MCF 10A (cell line): ENCODE data around the gene NPB. TPM values are rescaled to one million over a fixed set of nuclear protein-coding genes. Genes with fewer than 3 reads are reported as not detected.

Source experiments
- BruUV-seq: library from RNA; stranded (reverse); fragments of 400-500 nt; replicated peaks from 2 replicates; lab custom pipeline; 2021; lab: Mats Ljungman, UMichigan
- CTCF ChIA-PET: fragments of 300-600 bp; sonication (Branson Sonifier 250); formaldehyde crosslinking; extraction: SDS; loops from one replicate; lab custom pipeline; 2021; ENCODE audit warnings: antibody characterized with exemption, inconsistent platforms; lab: Yijun Ruan, JAX
- POLR2A ChIA-PET: fragments of 300-600, 350-650 bp; sonication (Branson Sonifier 250); formaldehyde crosslinking; extraction: SDS; loops from one replicate; lab custom pipeline; 2020; ENCODE audit warnings: antibody characterized with exemption, inconsistent platforms; lab: Yijun Ruan, JAX
- DNase-seq: peaks from one replicate; pipeline ENCODE4 v3.0.0-alpha.2; 2018; ENCODE audit not compliant: unreplicated experiment
- H3K27ac Mint-ChIP-seq: one replicate; pipeline ENCODE4 v1.8.0; 2022; ENCODE audit warnings: mild to moderate bottlenecking, low read depth, mixed read lengths; ENCODE audit not compliant: unreplicated experiment
- H3K27me3 Mint-ChIP-seq: one replicate; pipeline ENCODE4 v1.8.0; 2022; ENCODE audit warnings: mixed read lengths; ENCODE audit not compliant: insufficient read depth, unreplicated experiment
- H3K36me3 Mint-ChIP-seq: one replicate; pipeline ENCODE4 v1.8.0; 2022; ENCODE audit warnings: mild to moderate bottlenecking, moderate library complexity, mixed read lengths; ENCODE audit not compliant: insufficient read depth, unreplicated experiment
- H3K4me1 Mint-ChIP-seq: one replicate; pipeline ENCODE4 v1.8.0; 2022; ENCODE audit warnings: mixed read lengths; ENCODE audit not compliant: insufficient read depth, unreplicated experiment
- H3K4me3 Mint-ChIP-seq: one replicate; pipeline ENCODE4 v1.8.0; 2022; ENCODE audit warnings: mild to moderate bottlenecking, moderate library complexity, mixed read lengths; ENCODE audit not compliant: unreplicated experiment
- H3K9me3 Mint-ChIP-seq: one replicate; pipeline ENCODE4 v1.8.0; 2022; ENCODE audit warnings: mixed read lengths; ENCODE audit not compliant: unreplicated experiment
- CTCF ChIP-seq: fragments of 200-600 bp; IDR thresholded peaks from one replicate; pipeline ENCODE4 v1.8.0; 2022; ENCODE audit warnings: antibody characterized with exemption, mild to moderate bottlenecking; ENCODE audit not compliant: unreplicated experiment
- intact Hi-C: fragments of 100-400 bp; cut with micrococcal nuclease; formaldehyde crosslinking; loops from 2 replicates; pipeline ENCODE4 v1.14.1; 2022
- total RNA-seq: library from RNA; stranded (reverse); gene quantifications from 2 replicates; pipeline ENCODE4 v1.2.3, GENCODE V29; 2022

The NPB gene
- total RNA-seq, 1 experiment from 2014 or later = 0.28 TPM

DNA sequence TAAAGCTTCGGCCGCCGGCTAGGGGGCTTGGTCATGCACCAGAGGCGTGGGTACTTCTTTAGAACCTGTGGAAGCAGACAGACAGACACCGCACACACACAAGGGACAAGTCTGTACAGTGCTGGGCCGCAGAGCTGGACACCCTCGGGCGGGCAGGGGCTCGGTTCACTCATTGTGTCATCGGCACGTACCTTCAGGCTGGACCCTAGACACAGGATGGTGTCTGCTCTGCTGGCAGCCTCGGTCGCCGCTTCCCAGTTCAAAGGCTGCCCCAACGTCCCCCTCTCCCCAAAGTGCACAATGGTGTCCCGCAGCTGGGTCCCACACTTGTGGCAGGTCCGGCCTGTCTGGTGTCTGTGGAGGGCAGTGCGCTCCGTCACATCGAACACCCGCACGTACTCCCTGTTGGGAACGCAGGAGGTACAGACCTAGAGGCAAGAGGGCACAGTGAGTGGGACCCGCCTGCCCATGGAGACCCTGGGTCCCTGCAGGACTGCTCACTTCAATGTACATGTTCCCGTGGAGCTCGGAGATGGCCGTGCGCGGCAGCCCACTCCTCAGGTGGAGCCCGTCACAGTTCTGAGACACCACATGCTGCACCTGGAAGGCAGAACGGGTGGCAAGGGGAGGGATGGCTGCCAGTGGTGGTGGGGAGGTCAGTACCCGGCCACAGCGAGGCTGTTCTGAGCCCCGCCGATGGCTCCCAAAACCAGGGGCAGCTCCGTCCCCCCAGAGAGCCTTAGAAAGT, 12.2 kb downstream of the NPB start:
- Mint-ChIP-seq H3K27me3 (no peaks in the 10 kb centered on the region), H3K36me3 (peaks cover 55% of the 10 kb centered on the region), H3K27ac (no peak overlapping the region), H3K4me1 (peaks cover 37% of the 10 kb centered on the region), H3K4me3 (no peak overlapping the region), H3K9me3 (no peaks in the 10 kb centered on the region)
- no peak for DNase-seq
- CTCF ChIA-PET = interaction anchor here (0.6 to 1.4 kb wide), 4 partner anchors 9 to 109 kb away, joined by 3 to 7 read pairs (median 5); partner anchors contain the start of genes CENPX and MAFG
- intact Hi-C loops = loop anchor here (10.0 kb wide), 1 partner anchor 49 kb away; the partner anchor contains the start of gene P4HB
- POLR2A ChIA-PET = interaction anchor here (1.1 to 5.2 kb wide), 3 partner anchors 11 to 108 kb away, joined by 3 to 54 read pairs (median 9); partner anchors contain the start of genes CENPX, LRRC45 and MAFG
- BruUV-seq = no TSS peak
- no peak for TF ChIP-seq CTCF

GRCh38 chr17:81915331-81915730, 13.3 kb downstream of the NPB start:
- intact Hi-C loops = loop anchor here (10.0 kb wide), 1 partner anchor 51 kb away; the partner anchor contains the start of gene P4HB
- H3K9me3 Mint-ChIP-seq = no peaks in the 10 kb centered on the region
- H3K4me1 Mint-ChIP-seq = peaks cover 37% of the 10 kb centered on the region
- ChIA-PET POLR2A (interaction anchor here (0.7 to 2.8 kb wide), 5 partner anchors 11 to 620 kb away, joined by 3 to 59 read pairs (median 4); partner anchors contain the start of gene MAFG), CTCF (no interaction called here)
- DNase-seq = no peak
- no peak for TF ChIP-seq CTCF
- no peak overlapping the region for H3K4me3 Mint-ChIP-seq
- H3K27ac Mint-ChIP-seq = no peak overlapping the region
- no peaks in the 10 kb centered on the region for H3K27me3 Mint-ChIP-seq
- H3K36me3 Mint-ChIP-seq = peaks cover 64% of the 10 kb centered on the region
- no TSS peak for BruUV-seq

GRCh38 chr17:81916234-81917001, 14.4 kb downstream of the NPB start:
- Mint-ChIP-seq H3K9me3 (no peaks in the 10 kb centered on the region), H3K27me3 (no peaks in the 10 kb centered on the region), H3K36me3 (peaks cover 64% of the 10 kb centered on the region), H3K4me3 (peak overlapping the region; percentile 87), H3K4me1 (peaks cover 37% of the 10 kb centered on the region), H3K27ac (peak overlapping the region; percentile 76)
- BruUV-seq = no TSS peak
- TF ChIP-seq CTCF = no peak
- intact Hi-C loops = loop anchor here (10.0 kb wide), 1 partner anchor 52 kb away; the partner anchor contains the start of gene P4HB
- ChIA-PET POLR2A (interaction anchor here (0.6 to 2.8 kb wide), 18 partner anchors 10 to 621 kb away, joined by 3 to 59 read pairs (median 4); partner anchors contain the start of genes ARHGDIA, ARL16, CENPX and DUS1L), CTCF (no interaction called here)
- peak; percentile 82 for DNase-seq
